ENCODE results near the gene SORCS2.

The SORCS2 gene

GRCh38 chr4:7498446-7499200 is 306.3 kb downstream of the SORCS2 start:
- peak; percentile 42 for FAIRE-seq

DNA sequence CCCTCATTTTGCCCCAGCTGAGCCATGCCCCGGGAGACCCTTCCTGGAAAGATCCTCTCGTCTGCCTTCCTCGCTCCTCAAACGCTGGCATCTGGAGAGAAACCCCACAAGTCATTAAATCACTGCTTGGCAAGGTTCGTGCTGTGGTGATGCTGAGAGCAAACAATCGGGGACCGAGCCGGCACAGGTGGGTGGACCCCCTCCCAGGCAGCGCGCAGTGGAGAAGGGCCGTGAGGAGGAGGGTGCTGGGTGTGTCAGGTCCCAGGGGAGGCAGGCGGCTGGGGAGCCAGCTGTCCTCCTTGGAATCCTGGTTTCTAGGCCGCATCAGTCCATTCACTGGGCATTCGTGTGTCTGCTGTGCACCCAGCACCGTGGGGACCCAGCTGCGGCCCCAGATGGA is 307.3 kb downstream of the SORCS2 start:
- FAIRE-seq, result no peak
- DNase-seq (ENCODE audit: low spot score), result no peak

More at GRCh38 chr4:7498446-7499200, 306.3 kb downstream of the SORCS2 start:
- DNase-seq (ENCODE audit: low spot score), result no peak

- no peak for DNase-seq (ENCODE audit: low spot score)
- no peak for FAIRE-seq
These were observed 308.1 kb downstream of the SORCS2 start for GRCh38 chr4:7500404-7500803.

DNA sequence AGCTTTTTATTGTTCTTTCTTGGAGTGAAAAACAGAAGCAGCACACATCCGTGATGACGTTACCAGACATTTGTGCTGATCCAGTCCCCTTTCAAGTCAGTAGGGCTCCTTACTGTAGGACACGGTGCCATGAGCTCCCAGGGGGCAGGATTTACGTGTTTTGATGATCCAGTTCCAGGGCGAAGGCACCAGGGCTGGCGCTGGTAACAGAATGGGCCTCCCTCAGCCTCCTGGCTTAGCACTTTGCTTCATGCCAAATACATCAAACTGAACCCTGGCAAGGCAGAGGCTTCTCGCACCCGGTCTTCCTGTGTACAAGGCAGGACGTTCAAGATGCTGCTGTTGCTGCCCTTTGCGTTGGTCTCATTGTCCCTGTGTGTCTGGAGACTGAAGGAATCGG is 309.0 kb downstream of the SORCS2 start:
- no peak for DNase-seq (ENCODE audit: low spot score)
- FAIRE-seq, result no peak

DNA sequence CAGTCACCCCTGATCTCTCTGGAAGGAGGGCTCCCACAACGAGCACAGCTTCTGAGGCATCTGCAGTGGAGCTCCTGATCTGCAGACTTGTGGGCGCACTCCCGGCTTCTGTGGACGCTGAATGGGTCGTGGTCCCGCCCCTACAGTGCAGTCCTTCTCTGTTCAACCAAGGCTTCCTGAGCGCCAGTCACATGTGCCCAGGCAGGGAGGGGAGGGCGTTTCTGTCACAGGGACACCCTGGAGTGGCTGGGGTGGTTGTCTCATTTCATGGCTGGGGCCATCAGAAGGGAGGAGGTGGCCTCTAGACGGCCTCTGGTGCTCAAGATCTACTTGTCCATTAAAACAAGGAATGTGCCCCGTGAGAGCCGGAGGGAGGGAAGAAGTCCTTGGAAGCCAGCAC is 309.5 kb downstream of the SORCS2 start:
- FAIRE-seq (no peak), DNase-seq (ENCODE audit: low spot score) (no peak)

DNA sequence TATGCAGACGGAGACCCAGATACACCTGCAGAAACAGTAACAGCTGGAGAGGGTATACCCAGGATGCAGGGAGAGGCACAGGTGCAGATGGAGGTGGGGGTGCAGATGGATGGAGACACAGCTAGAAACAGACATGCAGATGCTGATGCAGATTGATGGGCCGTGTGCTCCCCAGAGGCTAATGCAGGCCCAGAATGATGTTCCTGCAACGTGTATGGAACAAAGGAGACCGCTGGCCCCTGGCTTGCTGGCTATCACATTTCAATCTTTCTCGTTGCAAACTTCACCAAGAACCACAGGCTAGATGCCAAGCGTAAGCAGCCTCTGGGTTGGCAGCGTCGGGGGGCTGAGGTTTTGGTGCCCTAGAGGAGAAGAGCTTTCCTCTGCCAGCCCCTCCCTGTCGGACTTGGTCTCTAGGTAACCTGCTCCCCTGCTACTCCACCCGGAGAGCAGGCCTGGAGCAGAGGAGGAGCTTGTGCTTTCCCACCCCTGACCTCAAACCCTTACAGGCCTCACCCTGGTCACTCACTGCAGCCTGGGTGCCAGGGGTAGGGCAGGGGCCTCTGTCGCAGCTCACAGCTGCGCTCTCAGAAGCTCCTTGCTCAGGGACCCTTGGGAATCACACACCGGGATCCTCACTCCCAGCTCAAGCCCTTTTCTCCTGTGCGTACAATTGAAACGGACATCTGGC is 311.4 kb downstream of the SORCS2 start:
- FAIRE-seq (no peak), DNase-seq (ENCODE audit: low spot score) (no peak)

DNA sequence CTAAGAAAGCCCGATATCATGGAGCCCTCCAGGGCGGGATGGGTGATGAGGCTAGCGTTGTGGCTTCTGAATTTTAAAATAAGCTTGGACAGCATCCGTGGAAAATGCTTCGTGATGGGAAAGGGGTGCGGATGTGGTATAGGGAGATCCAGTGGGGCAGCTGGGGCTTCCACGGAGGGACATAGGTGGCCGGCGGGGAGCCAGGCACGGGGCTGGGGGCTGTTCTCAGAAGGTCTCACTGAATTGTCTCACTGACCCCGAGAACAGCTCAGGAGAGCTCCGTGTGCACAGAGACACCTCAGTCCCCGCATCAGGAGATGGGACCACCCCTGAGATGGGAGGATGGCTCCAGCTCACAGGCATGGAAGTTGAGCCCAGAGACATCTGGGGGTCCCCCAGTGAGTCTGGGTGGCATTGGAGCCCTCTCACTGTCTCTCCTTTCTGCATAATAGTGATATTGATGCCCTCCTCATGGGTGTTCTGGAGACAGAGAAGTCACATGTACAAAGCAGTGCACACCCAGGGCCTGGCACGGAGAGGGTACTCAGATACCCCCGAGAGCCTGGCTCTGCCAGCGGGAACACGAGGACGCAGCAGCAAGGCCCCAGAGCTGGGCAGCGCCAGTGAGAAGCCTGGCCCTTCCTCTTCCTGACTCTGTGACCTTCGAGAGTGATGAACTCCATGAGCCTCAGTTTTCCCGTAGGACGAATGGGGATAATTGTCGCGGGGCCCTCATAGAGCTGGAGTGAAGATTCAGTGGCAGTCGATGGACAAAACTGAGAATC is 313.0 kb downstream of the SORCS2 start:
- FAIRE-seq (no peak), DNase-seq (ENCODE audit: low spot score) (no peak)

GRCh38 chr4:7506119-7506518 is 313.8 kb downstream of the SORCS2 start:
- DNase-seq (ENCODE audit: low spot score) (no peak), FAIRE-seq (no peak)

DNA sequence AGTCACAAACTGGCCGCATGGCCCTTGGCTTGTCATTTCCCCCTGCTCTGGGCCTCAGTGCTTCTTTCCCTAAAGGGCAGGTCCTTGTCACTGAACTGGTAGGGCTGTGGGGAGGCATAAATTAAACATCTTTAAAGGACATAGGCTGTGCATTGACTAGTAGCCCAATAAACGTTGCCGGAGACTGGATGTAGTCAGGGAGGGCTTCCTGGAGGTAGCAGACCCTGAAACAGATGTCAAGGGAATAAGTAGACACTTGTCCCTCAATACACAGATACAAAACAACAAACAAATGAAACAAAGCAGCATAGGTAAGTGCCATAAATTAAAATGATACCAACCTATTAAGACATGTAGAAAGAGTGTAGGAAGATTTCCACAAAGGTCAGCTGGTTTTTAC is 314.2 kb downstream of the SORCS2 start:
- no peak for FAIRE-seq
- DNase-seq (ENCODE audit: low spot score), result no peak

GRCh38 chr4:7507381-7507780 is 315.0 kb downstream of the SORCS2 start:
- DNase-seq (ENCODE audit: low spot score), result no peak
- FAIRE-seq, result no peak

DNA sequence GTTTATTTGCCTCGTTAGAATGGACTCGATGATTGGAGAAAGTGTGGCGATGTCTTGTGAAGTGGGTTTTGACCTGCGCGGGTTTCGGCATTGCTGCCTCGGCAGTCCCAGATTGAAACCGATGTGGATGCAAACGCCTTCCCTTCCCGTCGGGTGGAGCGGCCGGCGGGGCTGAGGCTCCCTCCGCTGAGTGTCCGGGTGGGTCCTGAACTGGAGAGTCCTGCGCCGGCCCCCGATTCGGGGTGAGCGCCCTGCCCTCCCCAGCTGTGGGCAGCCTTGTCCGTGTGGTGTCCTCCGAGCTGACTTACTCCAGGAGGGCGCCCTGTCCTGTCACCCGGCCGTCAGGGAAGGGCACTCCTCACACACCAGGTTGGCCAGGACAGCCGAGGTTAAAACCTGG is 317.7 kb downstream of the SORCS2 start:
- no peak for FAIRE-seq
- DNase-seq (ENCODE audit: low spot score), result no peak

DNA sequence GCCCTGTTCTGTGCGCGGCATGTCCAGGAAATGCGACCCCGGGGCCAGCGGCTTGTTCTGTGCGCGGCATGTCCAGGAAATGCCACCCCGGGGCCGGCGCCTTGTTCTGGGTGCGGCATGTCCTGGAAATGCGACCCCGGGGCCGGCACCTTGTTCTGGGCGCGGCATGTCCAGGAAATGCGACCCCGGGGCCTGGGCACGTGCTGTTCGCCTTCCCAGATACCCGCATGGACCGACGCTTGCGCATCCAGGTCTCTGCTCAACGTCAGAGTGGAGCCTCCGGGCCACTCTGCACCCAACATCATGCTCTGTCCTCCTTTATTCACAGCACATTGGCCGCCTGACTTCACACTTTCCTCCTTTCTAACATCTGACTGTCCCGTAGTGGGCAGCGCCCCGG is 318.2 kb downstream of the SORCS2 start:
- DNase-seq (ENCODE audit: low spot score) (no peak), FAIRE-seq (no peak)

DNA sequence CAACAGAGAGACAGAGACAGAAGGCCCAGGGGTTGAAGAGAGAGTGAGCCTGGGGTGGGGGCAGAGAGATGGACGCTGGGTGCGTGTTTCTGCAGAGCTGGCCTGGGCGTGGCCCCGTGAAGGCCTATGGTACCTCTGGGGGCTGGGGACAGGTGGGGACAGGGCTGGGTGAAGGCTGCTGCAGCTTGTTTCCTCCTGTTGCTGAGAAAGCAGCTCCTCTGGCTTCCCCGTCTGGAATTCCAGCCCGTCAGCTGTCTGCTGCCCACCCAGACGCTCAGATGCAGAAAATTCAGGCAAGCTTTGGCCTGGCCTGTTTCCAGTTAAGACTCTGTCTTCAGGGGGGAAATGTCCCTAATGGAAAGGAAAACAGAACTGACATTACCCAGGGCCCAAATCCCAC is 319.2 kb downstream of the SORCS2 start:
- DNase-seq (ENCODE audit: low spot score) (no peak), FAIRE-seq (no peak)

- no peak for DNase-seq (ENCODE audit: low spot score)
- FAIRE-seq, result no peak
These were observed 320.1 kb downstream of the SORCS2 start for GRCh38 chr4:7512428-7512827.

GRCh38 chr4:7512946-7513345 is 320.6 kb downstream of the SORCS2 start:
- no peak for DNase-seq (ENCODE audit: low spot score)
- no peak for FAIRE-seq

DNA sequence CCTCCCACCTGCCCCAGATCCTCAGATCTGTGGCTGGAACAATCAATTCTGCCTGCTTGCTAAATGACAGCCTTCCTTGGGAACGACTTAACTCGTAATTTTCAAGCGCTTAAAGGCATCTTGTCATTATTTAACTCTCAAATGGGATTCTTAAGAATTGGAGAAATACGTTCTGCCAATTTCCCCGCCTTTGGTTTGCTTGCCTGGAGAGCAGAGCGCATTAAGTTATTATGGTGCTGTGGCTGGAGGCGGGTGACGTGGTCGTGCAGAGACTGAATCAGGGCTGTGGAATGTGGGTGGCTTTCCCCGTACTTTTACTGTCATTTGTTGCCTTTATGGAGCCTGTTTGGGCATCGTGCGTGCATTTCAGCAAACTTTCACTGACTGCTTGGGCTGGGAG is 321.3 kb downstream of the SORCS2 start:
- DNase-seq (ENCODE audit: low spot score) (peak; percentile 79), FAIRE-seq (no peak)

DNA sequence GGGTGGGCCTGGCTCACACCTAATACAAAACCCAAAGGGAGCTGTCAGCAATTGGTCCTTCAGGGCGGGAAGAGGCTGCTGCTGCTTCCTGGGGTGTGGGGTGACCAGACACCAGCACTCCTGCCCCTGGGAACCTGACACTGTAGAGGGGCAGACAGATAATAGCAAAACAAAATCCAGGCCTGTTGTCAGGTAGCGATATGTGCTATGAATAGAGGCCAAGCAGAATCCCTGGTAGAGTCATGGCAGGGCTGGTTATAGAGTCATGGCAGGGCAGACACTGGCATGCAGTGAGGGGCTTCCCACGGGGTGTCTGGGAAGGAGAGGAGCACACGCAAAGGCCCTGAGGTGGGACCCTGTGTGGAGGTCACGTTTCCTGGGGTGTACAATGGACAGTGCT is 321.9 kb downstream of the SORCS2 start:
- FAIRE-seq, result no peak
- no peak for DNase-seq (ENCODE audit: low spot score)

DNA sequence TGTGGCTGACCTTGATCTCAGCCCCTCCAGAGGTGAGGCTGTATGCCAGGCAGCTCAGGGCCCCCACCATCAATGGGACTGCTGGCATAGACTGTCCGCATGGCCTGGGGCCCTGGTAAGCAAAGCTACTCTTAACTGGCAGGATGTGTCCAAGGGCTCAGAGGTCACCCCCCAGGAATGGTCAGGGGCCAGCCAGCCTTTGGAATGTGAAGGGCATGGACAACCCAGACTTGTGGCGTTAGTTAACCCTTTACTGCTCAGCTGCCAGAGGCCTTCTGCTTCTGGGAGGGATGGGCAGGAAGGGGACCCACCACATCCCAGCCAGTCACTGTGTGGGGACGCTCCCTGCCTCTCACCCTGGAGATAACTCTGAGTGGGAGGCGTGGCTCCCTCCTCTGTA is 322.5 kb downstream of the SORCS2 start:
- no peak for DNase-seq (ENCODE audit: low spot score)
- no peak for FAIRE-seq

GRCh38 chr4:7515390-7515902 is 323.1 kb downstream of the SORCS2 start:
- DNase-seq (ENCODE audit: low spot score), result no peak
- FAIRE-seq, result no peak

- FAIRE-seq (no peak), DNase-seq (ENCODE audit: low spot score) (no peak)
These were observed 323.9 kb downstream of the SORCS2 start for GRCh38 chr4:7516096-7516772.

GRCh38 chr4:7516773-7517144 is 324.4 kb downstream of the SORCS2 start:
- DNase-seq (ENCODE audit: low spot score), result no peak
- FAIRE-seq, result no peak
